Measurements from ENCODE around the gene ANKS1B. TPM values are rescaled to one million over a fixed set of nuclear protein-coding genes. Genes with fewer than 3 reads are reported as not detected.

Gene ANKS1B
- total RNA-seq, 1 experiment from 2014 or later = 0.54 TPM

- no TSS peak for BruUV-seq (replicated peaks)
- RAD21 ChIA-PET (ENCODE audit: low non-redundant PET in 1 of 2, low total read pairs in 2 of 2, uncharacterized antibody in 2 of 2, unreplicated experiment in 2 of 2) = no interaction called here
Measured at GRCh38 chr12:99079811-99080210, 904.9 kb downstream of the ANKS1B start.

More at GRCh38 chr12:99079811-99080210, 904.9 kb downstream of the ANKS1B start:
- Histone ChIP-seq H3K4me2 (ENCODE audit: low read length) (no peak overlapping the region), H2AFZ (ENCODE audit: low read depth, low read length, poor library complexity, severe bottlenecking) (no peak overlapping the region), H3K36me3 (ENCODE audit: control insufficient read depth in 1 of 2, insufficient read depth in 2 of 2, low read length in 2 of 2) (no peaks in the 10 kb centered on the region), H3K27me3 (ENCODE audit: insufficient read depth, low read length) (peaks cover 25% of the 10 kb centered on the region), H3K4me3 (replicated peaks in 1 of 2; ENCODE audit: low read depth in 1 of 2, low read length in 2 of 2) (no peak overlapping the region), H3K9ac (ENCODE audit: low read length) (no peak overlapping the region), H3K9me3 (ENCODE audit: control insufficient read depth in 1 of 2, insufficient read depth in 1 of 2, low read depth in 1 of 2, low read length in 2 of 2) (no peaks in the 10 kb centered on the region), H3K4me1 (ENCODE audit: control insufficient read depth in 1 of 2, insufficient read depth in 2 of 2, low read length in 2 of 2) (no peaks in the 10 kb centered on the region), H3K9me2 (ENCODE audit: insufficient read depth) (no peaks in the 10 kb centered on the region), H3K79me2 (ENCODE audit: insufficient read depth, low read length) (no peaks in the 10 kb centered on the region), H4K20me1 (ENCODE audit: insufficient read depth) (no peaks in the 10 kb centered on the region), H3K27ac (ENCODE audit: low read depth, low read length) (no peak overlapping the region)
- ChIA-PET CTCF (no interaction called here), POLR2A (no interaction called here)
- no peak for DNase-seq (ENCODE audit: low read depth, low spot score)
- intact Hi-C loops (cut with micrococcal nuclease) = no loop called here
- ATAC-seq = no peak
- no peak for TF ChIP-seq YY1 (IDR thresholded peaks at IDR 0.05; ENCODE audit: extremely low read depth, insufficient replicate concordance, low read depth, low read length)
- no peak for TF ChIP-seq EGR1 (IDR thresholded peaks at IDR 0.05; ENCODE audit: low read depth)
- TF ChIP-seq REST (IDR thresholded peaks at IDR 0.05; ENCODE audit: low read depth) = no peak

Data from HCT116 (cell line).